IMR-90 (cell line): ENCODE data around the gene GM2A. TPM values are rescaled to one million over a fixed set of nuclear protein-coding genes. Genes with fewer than 3 reads are reported as not detected.
A peak's percentile ranks its signal among the peaks of the same experiment; 100 is the strongest.

Source experiments
- ATAC-seq: fragments of 200-7000 bp; cut with Tn5 transposase; 2 replicates; pipeline ENCODE4 v1.9.1; 2020; ENCODE audit warnings: low read depth, mild to moderate bottlenecking, moderate library complexity
- Bru-seq: library from RNA; stranded (reverse); fragments of 400-500 nt; gene quantifications from one replicate; lab custom pipeline; 2021; lab: Mats Ljungman, UMichigan
- BruChase-seq, 2 experiments: library from RNA; stranded (reverse); fragments of 400-500 nt; gene quantifications; one replicate each; lab custom pipeline; 2021; lab: Mats Ljungman, UMichigan
- BruUV-seq: library from RNA; stranded (reverse); fragments of 400-500 nt; replicated peaks from 2 replicates; lab custom pipeline; 2021; lab: Mats Ljungman, UMichigan
- CTCF ChIA-PET: fragments of 300-600 bp; formaldehyde crosslinking; extraction: SDS; loops from one replicate; lab custom pipeline; 2021; ENCODE audit warnings: antibody characterized with exemption; lab: Yijun Ruan, JAX
- POLR2A ChIA-PET: fragments of 300-600 bp; sonication (Branson Sonifier 250); formaldehyde crosslinking; loops from one replicate; lab custom pipeline; 2022; ENCODE audit warnings: antibody characterized with exemption; ENCODE audit not compliant: unreplicated experiment; lab: Charles Lee
- DNase-seq: peaks from one replicate; pipeline ENCODE4 v3.0.0; 2013
- H2AFZ ChIP-seq: replicated peaks from 2 replicates; pipeline ENCODE3; 2013; ENCODE audit warnings: low read length, mild to moderate bottlenecking; ENCODE audit not compliant: poor library complexity
- H2AK5ac ChIP-seq: 2 replicates; pipeline ENCODE4 v1.6.1; 2013; ENCODE audit warnings: low read depth, low read length, inconsistent platforms
- H2AK9ac ChIP-seq: replicated peaks from 2 replicates; pipeline ENCODE3; 2013; ENCODE audit warnings: mild to moderate bottlenecking, low read depth, low read length, moderate library complexity; ENCODE audit not compliant: poor library complexity
- H2BK120ac ChIP-seq: 2 replicates; pipeline ENCODE4 v1.6.1; 2013; ENCODE audit warnings: low read depth, low read length, inconsistent platforms
- H2BK15ac ChIP-seq: 3 replicates; pipeline ENCODE4 v1.6.1; 2013; ENCODE audit warnings: low read depth, low read length, inconsistent platforms
- H2BK20ac ChIP-seq: 2 replicates; pipeline ENCODE4 v1.6.1; 2013; ENCODE audit warnings: low read depth, mild to moderate bottlenecking, inconsistent platforms, low read length, moderate library complexity
- H2BK5ac ChIP-seq: 2 replicates; pipeline ENCODE4 v1.6.1; 2013; ENCODE audit warnings: mild to moderate bottlenecking, low read depth, low read length, inconsistent platforms; ENCODE audit not compliant: poor library complexity, severe bottlenecking
- H3K14ac ChIP-seq: replicated peaks from 2 replicates; pipeline ENCODE4 v1.6.1; 2013; ENCODE audit warnings: low read depth, low read length, inconsistent platforms
- H3K18ac ChIP-seq: 2 replicates; pipeline ENCODE4 v1.6.1; 2013; ENCODE audit warnings: low read depth, low read length, control low read depth
- H3K23ac ChIP-seq: 2 replicates; pipeline ENCODE4 v1.6.1; 2013; ENCODE audit warnings: low read depth, low read length, inconsistent platforms
- H3K27ac ChIP-seq: 2 replicates; pipeline ENCODE4 v1.5.1; 2013; ENCODE audit warnings: mild to moderate bottlenecking, control low read depth, low read length; ENCODE audit not compliant: insufficient read depth
- H3K27me3 ChIP-seq: 2 replicates; pipeline ENCODE4 v1.6.1; 2013; ENCODE audit warnings: low read length; ENCODE audit not compliant: control insufficient read depth, insufficient read depth
- H3K36me3 ChIP-seq: 2 replicates; pipeline ENCODE4 v1.6.1; 2013; ENCODE audit warnings: low read length, mixed read lengths; ENCODE audit not compliant: control insufficient read depth, insufficient read depth
- H3K4ac ChIP-seq: 2 replicates; pipeline ENCODE4 v1.6.1; 2013; ENCODE audit warnings: low read depth, low read length, inconsistent platforms
- H3K4me1 ChIP-seq: 2 replicates; pipeline ENCODE4 v1.6.1; 2013; ENCODE audit warnings: low read length, mixed read lengths; ENCODE audit not compliant: control insufficient read depth, insufficient read depth
- H3K4me2 ChIP-seq: 2 replicates; pipeline ENCODE4 v1.6.1; 2013; ENCODE audit warnings: low read depth, mild to moderate bottlenecking, control low read depth, low read length, moderate library complexity
- H3K4me3 ChIP-seq: 2 replicates; pipeline ENCODE4 v1.5.1; 2013; ENCODE audit warnings: low read depth, mild to moderate bottlenecking, control low read depth, low read length, moderate library complexity; ENCODE audit not compliant: insufficient read depth
- H3K56ac ChIP-seq: 2 replicates; pipeline ENCODE4 v1.6.1; 2013; ENCODE audit warnings: low read length, inconsistent platforms; ENCODE audit not compliant: insufficient read depth; ENCODE audit errors: extremely low read depth
- H3K79me1 ChIP-seq, 2 experiments: 2 replicates each; pipeline ENCODE4 v1.6.1; 2013; ENCODE audit warnings: low read length in 2 of 2, inconsistent platforms in 1 of 2, low read depth in 1 of 2
- H3K9ac ChIP-seq: 2 replicates; pipeline ENCODE4 v1.6.1; 2013; ENCODE audit warnings: low read depth, low read length, control low read depth
- H3K9me1 ChIP-seq: 2 replicates; pipeline ENCODE4 v1.6.1; 2013; ENCODE audit warnings: low read length, inconsistent platforms; ENCODE audit not compliant: insufficient read depth
- H3K9me3 ChIP-seq: 2 replicates; pipeline ENCODE4 v1.6.1; 2013; ENCODE audit warnings: low read length; ENCODE audit not compliant: control insufficient read depth, insufficient read depth
- H4K20me1 ChIP-seq: 2 replicates; pipeline ENCODE4 v1.6.1; 2013; ENCODE audit warnings: low read length, inconsistent platforms; ENCODE audit not compliant: insufficient read depth
- H4K5ac ChIP-seq: 2 replicates; pipeline ENCODE4 v1.6.1; 2013; ENCODE audit warnings: mild to moderate bottlenecking, low read depth, low read length, control low read depth
- H4K8ac ChIP-seq, 2 experiments: 2 replicates each; pipeline ENCODE4 v1.6.1; 2013; ENCODE audit warnings: low read depth in 2 of 2, low read length in 2 of 2, control low read depth in 1 of 2, inconsistent platforms in 1 of 2
- H4K91ac ChIP-seq: 2 replicates; pipeline ENCODE4 v1.6.1; 2013; ENCODE audit warnings: low read depth, low read length, inconsistent platforms; ENCODE audit not compliant: insufficient read depth
- BHLHE40 ChIP-seq: fragments of 150-350 bp; IDR thresholded peaks from 2 replicates; pipeline ENCODE4 v1.6.1; 2016; ENCODE audit warnings: mild to moderate bottlenecking, low read depth, low read length
- CEBPB ChIP-seq: IDR thresholded peaks from 2 replicates; pipeline ENCODE4 v1.6.1; 2012; ENCODE audit warnings: low read depth, low read length, improper control_type of control experiment
- CHD1 ChIP-seq: IDR thresholded peaks from 2 replicates; pipeline ENCODE4 v1.6.1; 2012; ENCODE audit warnings: low read depth, low read length, improper control_type of control experiment
- FOS ChIP-seq: fragments of 150-350 bp; IDR thresholded peaks from 2 replicates; pipeline ENCODE4 v1.6.1; 2016; ENCODE audit warnings: low read depth, low read length
- MAFK ChIP-seq: IDR thresholded peaks from 2 replicates; pipeline ENCODE4 v1.6.1; 2012; ENCODE audit warnings: low read depth, low read length, improper control_type of control experiment
- MXI1 ChIP-seq: IDR thresholded peaks from 2 replicates; pipeline ENCODE4 v1.6.1; 2012; ENCODE audit warnings: low read depth, mild to moderate bottlenecking, low read length, moderate library complexity, borderline replicate concordance
- NFE2L2 ChIP-seq: fragments of 150-350 bp; IDR thresholded peaks from 2 replicates; pipeline ENCODE4 v1.6.1; 2016; ENCODE audit warnings: low read depth, mild to moderate bottlenecking, low read length
- POLR2A ChIP-seq: IDR thresholded peaks from 2 replicates; pipeline ENCODE4 v1.6.1; 2012; ENCODE audit warnings: mild to moderate bottlenecking, low read depth, low read length
- RAD21 ChIP-seq: IDR thresholded peaks from 2 replicates; pipeline ENCODE4 v1.6.1; 2012; ENCODE audit warnings: low read length, improper control_type of control experiment
- RFX5 ChIP-seq: IDR thresholded peaks from 2 replicates; pipeline ENCODE4 v1.8.0; 2012; ENCODE audit warnings: low read depth, mild to moderate bottlenecking, low read length, moderate library complexity
- SMC3 ChIP-seq: fragments of 150-350 bp; IDR thresholded peaks from 2 replicates; pipeline ENCODE4 v1.6.1; 2016; ENCODE audit warnings: low read depth, mild to moderate bottlenecking, antibody characterized with exemption, low read length, moderate library complexity
- WGBS, 2 experiments: methylation state at CpG; one replicate each; pipeline versions ENCODE4 v1.1.5 to v1.1.7; 2013; ENCODE audit warnings: missing lambda C conversion rate in 2 of 2; ENCODE audit not compliant: insufficient read length in 1 of 2; ENCODE audit errors: extremely low coverage in 2 of 2; 5-methylcytosine and 5-hydroxymethylcytosine counted together
- dilution Hi-C: fragments of 300-500 bp; cut with HindIII; formaldehyde crosslinking; loops from one replicate; pipeline ENCODE4 v1.14.3; 2018; ENCODE audit warnings: low sequenced_read_pairs; ENCODE audit not compliant: unreplicated experiment
- in situ Hi-C: fragments of 300-500 bp; cut with MboI; formaldehyde crosslinking; loops from 3 replicates; pipeline ENCODE4 v1.14.3; 2019; ENCODE audit warnings: low sequenced_read_pairs, inconsistent platforms, mixed read lengths
- intact Hi-C: fragments of 100-400 bp; cut with micrococcal nuclease; formaldehyde crosslinking; loops from 2 replicates; pipeline ENCODE4 v1.10.0; 2022
- long read RNA-seq: library from polyadenylated mRNA; unstranded; transcript quantifications from one replicate; pipeline ENCODE4 v2.0.0, GENCODE V29; 2021; ENCODE audit not compliant: unreplicated experiment
- polyA plus RNA-seq, 3 experiments: library from polyadenylated mRNA; depleted of rRNA; stranded (reverse); fragments of >200 nt; gene quantifications; 2 replicates each; pipeline ENCODE4 v1.2.3, GENCODE V29; 2012; ENCODE audit warnings: low replicate concordance in 1 of 3
- total RNA-seq: library from RNA; depleted of rRNA; stranded (reverse); fragments of >200 nt; gene quantifications from 2 replicates; pipeline ENCODE4 v1.2.3, GENCODE V29; 2012; rRNA removed
- TF ChIP-seq, protein P1 (sequence below): fragments of 150-350 bp; IDR thresholded peaks from 2 replicates; pipeline ENCODE4 v1.6.1; 2017; ENCODE audit warnings: mild to moderate bottlenecking, antibody characterized with exemption, low read length, low read depth
- TF ChIP-seq, protein P2 (sequence below): fragments of 150-350 bp; IDR thresholded peaks from 2 replicates; pipeline ENCODE4 v1.6.1; 2016; ENCODE audit warnings: low read depth, mild to moderate bottlenecking, low read length, moderate library complexity, borderline replicate concordance

GM2A gene
- total RNA-seq (18.5 and 18.6 TPM in 2 replicates), polyA plus RNA-seq (2012; rRNA removed) (12.8 and 13.8 TPM in 2 replicates), Bru-seq, nascent RNA (percentile 42 among the genes with signal in this experiment), BruChase-seq, experiment 1, labeled RNA remaining after a 6-hour chase (percentile 56 among the genes with signal in this experiment), BruChase-seq, experiment 2, labeled RNA remaining after a 2-hour chase (percentile 43 among the genes with signal in this experiment)
- 8.0 and 9.9 TPM in 2 replicates for polyA plus RNA-seq (2012; cell fraction: cytosol; rRNA removed)
- 2.0 and 3.1 TPM in 2 replicates for polyA plus RNA-seq (2012; cell fraction: nucleus; rRNA removed; ENCODE audit: low replicate concordance)
- long read RNA-seq, transcript GM2A-201 (4 exons, 3,896 nt), result major isoform, 7 of 27 reads
- long read RNA-seq, partial matches to known transcripts, result 19 of 27 reads
- long read RNA-seq, other reads (novel, unspliced or antisense), result 1 of 27 reads

DNA sequence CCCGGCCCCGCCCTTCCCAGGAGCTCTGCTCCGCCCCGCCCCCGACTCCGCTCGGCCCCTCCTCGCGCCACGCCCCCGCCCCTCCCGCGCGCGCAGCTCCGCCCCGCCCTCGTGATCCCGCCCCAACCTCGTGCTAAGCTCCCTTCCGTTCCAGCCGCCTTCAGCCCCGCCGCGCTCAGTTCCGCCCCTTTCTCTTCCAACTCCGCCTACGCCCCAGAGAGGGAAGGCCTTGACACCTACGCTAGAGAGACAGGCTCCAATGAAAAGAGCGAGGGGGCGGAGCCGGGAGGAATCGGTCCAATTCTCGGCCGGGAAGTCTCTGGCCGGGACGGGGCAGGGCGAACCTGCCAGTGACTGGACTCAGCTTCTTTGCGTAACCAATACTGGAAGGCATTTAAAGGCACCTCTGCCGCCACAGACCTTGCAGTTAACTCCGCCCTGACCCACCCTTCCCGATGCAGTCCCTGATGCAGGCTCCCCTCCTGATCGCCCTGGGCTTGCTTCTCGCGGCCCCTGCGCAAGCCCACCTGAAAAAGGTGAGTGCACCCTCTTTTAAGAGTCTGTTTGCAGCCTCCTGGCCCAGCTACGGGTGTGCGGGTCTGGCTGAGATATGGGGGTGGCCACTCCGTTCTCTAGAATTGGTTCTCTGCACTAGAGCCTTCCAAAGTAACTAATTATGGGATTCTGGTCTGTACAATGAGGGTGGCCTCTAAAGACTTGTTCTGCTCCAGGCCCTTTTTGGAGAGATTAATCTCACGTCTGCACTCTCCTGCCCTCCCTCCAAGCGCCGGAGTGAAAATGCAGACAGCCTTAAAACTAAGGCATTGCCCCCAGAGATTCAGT is at the start of gene GM2A:
TSS of gene GM2A (plus strand) at position 424 of the 843 bp plus-strand sequence. CDS start at position 456, 32 bp downstream.
- ChIA-PET POLR2A (interaction anchor here (0.5 to 0.7 kb wide), 2 partner anchors 12 to 253 kb away, joined by 3 to 17 read pairs; no protein-coding TSS in a partner anchor), CTCF (interaction anchor here (0.7 to 2.0 kb wide), 4 partner anchors 10 to 25 kb away, joined by 3 to 8 read pairs (median 4); no protein-coding TSS in a partner anchor)
- no peak within 1 kb of the TSS for H2BK15ac ChIP-seq
- H3K14ac ChIP-seq, result peak within 1 kb of the TSS; percentile 30; the same call in 1 of the 2 replicates
- H2AFZ ChIP-seq, result peak within 1 kb of the TSS; percentile 94
- peak within 1 kb of the TSS; percentile 55 for H3K18ac ChIP-seq
- H4K8ac ChIP-seq, result peak within 1 kb of the TSS; percentile 1 to 51; a peak in 1 of 4 replicates
- H3K9ac ChIP-seq, result peak within 1 kb of the TSS; percentile 69
- no peaks in the 10 kb centered on the region for H3K36me3 ChIP-seq
- intact Hi-C loops (loop anchor here (2.0 to 5.0 kb wide), 2 partner anchors 451 to 520 kb away; no protein-coding TSS in a partner anchor), dilution Hi-C loops (no loop called here), in situ Hi-C loops (no loop called here)
- peak within 1 kb of the TSS; percentile 37 for H4K5ac ChIP-seq
- no TSS peak for BruUV-seq
- no peaks in the 10 kb centered on the region for H3K9me3 ChIP-seq
- H4K91ac ChIP-seq, result no peak within 1 kb of the TSS
- H2AK9ac ChIP-seq, result peak within 1 kb of the TSS; percentile 33
- H3K4ac ChIP-seq, result 0 out of 2 replicates have a peak within 1 kb of the TSS, but pooled peaks have one; percentile 11
- H2BK20ac ChIP-seq, result no peak within 1 kb of the TSS
- WGBS, 2 experiments, result 0% methylated on average over 5 of the region's 52 CpGs; no CpG with 5 or more reads in 1 of the 2 experiments
- peak within 1 kb of the TSS; percentile 95 for H3K4me3 ChIP-seq
- no peaks in the 10 kb centered on the region; the same call in 1 of the 2 replicates for H3K4me1 ChIP-seq
- peak; percentile 96 for ATAC-seq
- H3K79me1 ChIP-seq, result peaks cover 0 to 5% of the 10 kb centered on the region in 2 experiments; a peak in 2 of 4 replicates
- peak within 1 kb of the TSS; percentile 90 for H3K4me2 ChIP-seq
- peak within 1 kb of the TSS; percentile 59; the same call in 1 of the 2 replicates for H3K23ac ChIP-seq
- H2AK5ac ChIP-seq, result no peak within 1 kb of the TSS
- no peak within 1 kb of the TSS for H2BK120ac ChIP-seq
- peak within 1 kb of the TSS; percentile 35 for H2BK5ac ChIP-seq
- no peaks in the 10 kb centered on the region for H4K20me1 ChIP-seq
- H3K27ac ChIP-seq, result peak within 1 kb of the TSS; percentile 31
- peaks cover 10% of the 10 kb centered on the region for H3K27me3 ChIP-seq
- peak; percentile 99 for DNase-seq
- no peak within 1 kb of the TSS; the same call in 1 of the 2 replicates for H3K56ac ChIP-seq
- H3K9me1 ChIP-seq, result peaks cover 5% of the 10 kb centered on the region; the same call in 1 of the 2 replicates
- peak; percentile 92 for TF ChIP-seq CEBPB
- TF ChIP-seq BHLHE40, result no peak
- TF ChIP-seq SMC3, result no peak
- no peak for TF ChIP-seq RFX5
- 0 out of 2 replicates have a peak, but pooled peaks have one; percentile 30 for TF ChIP-seq POLR2A
- TF ChIP-seq NFE2L2, result no peak
- TF ChIP-seq, protein P1, sequence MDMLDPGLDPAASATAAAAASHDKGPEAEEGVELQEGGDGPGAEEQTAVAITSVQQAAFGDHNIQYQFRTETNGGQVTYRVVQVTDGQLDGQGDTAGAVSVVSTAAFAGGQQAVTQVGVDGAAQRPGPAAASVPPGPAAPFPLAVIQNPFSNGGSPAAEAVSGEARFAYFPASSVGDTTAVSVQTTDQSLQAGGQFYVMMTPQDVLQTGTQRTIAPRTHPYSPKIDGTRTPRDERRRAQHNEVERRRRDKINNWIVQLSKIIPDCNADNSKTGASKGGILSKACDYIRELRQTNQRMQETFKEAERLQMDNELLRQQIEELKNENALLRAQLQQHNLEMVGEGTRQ, result peak; percentile 70
- TF ChIP-seq, protein P2, sequence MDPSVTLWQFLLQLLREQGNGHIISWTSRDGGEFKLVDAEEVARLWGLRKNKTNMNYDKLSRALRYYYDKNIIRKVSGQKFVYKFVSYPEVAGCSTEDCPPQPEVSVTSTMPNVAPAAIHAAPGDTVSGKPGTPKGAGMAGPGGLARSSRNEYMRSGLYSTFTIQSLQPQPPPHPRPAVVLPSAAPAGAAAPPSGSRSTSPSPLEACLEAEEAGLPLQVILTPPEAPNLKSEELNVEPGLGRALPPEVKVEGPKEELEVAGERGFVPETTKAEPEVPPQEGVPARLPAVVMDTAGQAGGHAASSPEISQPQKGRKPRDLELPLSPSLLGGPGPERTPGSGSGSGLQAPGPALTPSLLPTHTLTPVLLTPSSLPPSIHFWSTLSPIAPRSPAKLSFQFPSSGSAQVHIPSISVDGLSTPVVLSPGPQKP, result no peak
- no peak for TF ChIP-seq CHD1
- TF ChIP-seq RAD21, result no peak
- TF ChIP-seq FOS, result no peak
- TF ChIP-seq MXI1, result peak; percentile 42; the same call in 1 of the 2 replicates
- no peak for TF ChIP-seq MAFK
